Hepatocyte (in vitro differentiated cells): ENCODE results near the gene PPM1H. TPM values are rescaled to one million over a fixed set of nuclear protein-coding genes. Genes with fewer than 3 reads are reported as not detected.
A peak's percentile ranks its signal among the peaks of the same experiment; 100 is the strongest.
"Not testable (repeated sequence)": the region's sequence is repeated elsewhere in the genome, so short reads cannot be mapped to it uniquely, and the experiment has no call there.

Experiments
- DNase-seq: peaks from one replicate; pipeline ENCODE4 v3.0.0-alpha.2; 2016; ENCODE audit warnings: low spot score
- H2AFZ ChIP-seq: fragments of 200-600 bp; sonication (generic); 2 replicates; pipeline ENCODE4 v1.6.0; 2016; ENCODE audit warnings: antibody characterized with exemption, mild to moderate bottlenecking
- H3K27ac ChIP-seq: fragments of 200-600 bp; sonication (generic); 2 replicates; pipeline ENCODE4 v1.5.1; 2016; ENCODE audit warnings: mild to moderate bottlenecking
- H3K27me3 ChIP-seq: fragments of 200-600 bp; sonication (generic); 2 replicates; pipeline ENCODE4 v1.6.1; 2016
- H3K36me3 ChIP-seq: fragments of 200-600 bp; sonication (generic); replicated peaks from 2 replicates; pipeline ENCODE4 v1.5.1; 2016; ENCODE audit warnings: low read depth; ENCODE audit not compliant: insufficient read depth
- H3K4me1 ChIP-seq: fragments of 200-600 bp; sonication (generic); 2 replicates; pipeline ENCODE4 v1.5.1; 2016; ENCODE audit warnings: mild to moderate bottlenecking, moderate library complexity; ENCODE audit not compliant: insufficient read depth
- H3K4me2 ChIP-seq: fragments of 200-600 bp; sonication (generic); 2 replicates; pipeline ENCODE4 v1.6.0; 2016
- H3K4me3 ChIP-seq: fragments of 200-600 bp; sonication (generic); 2 replicates; pipeline ENCODE4 v1.5.1; 2016; ENCODE audit warnings: mild to moderate bottlenecking
- H3K79me2 ChIP-seq: fragments of 200-600 bp; sonication (generic); 2 replicates; pipeline ENCODE4 v1.6.0; 2017; ENCODE audit warnings: mild to moderate bottlenecking
- H3K9me2 ChIP-seq: fragments of 200-600 bp; sonication (generic); replicated peaks from 2 replicates; pipeline ENCODE4 v1.6.0; 2017; ENCODE audit warnings: mild to moderate bottlenecking; ENCODE audit not compliant: insufficient read depth
- H3K9me3 ChIP-seq: fragments of 200-600 bp; sonication (generic); 2 replicates; pipeline ENCODE4 v1.5.1; 2016; ENCODE audit warnings: low read depth, mild to moderate bottlenecking
- H4K20me1 ChIP-seq: fragments of 200-600 bp; sonication (generic); 2 replicates; pipeline ENCODE4 v1.6.0; 2016; ENCODE audit warnings: mild to moderate bottlenecking; ENCODE audit not compliant: insufficient read depth, poor library complexity, severe bottlenecking
- EZH2 ChIP-seq: fragments of 200-600 bp; sonication (generic); IDR thresholded peaks from 2 replicates; pipeline ENCODE4 v1.6.1; 2016; ENCODE audit warnings: antibody characterized with exemption, mild to moderate bottlenecking, borderline replicate concordance
- EZH2phosphoT487 ChIP-seq: fragments of 200-600 bp; sonication (generic); IDR thresholded peaks from one replicate; pipeline ENCODE4 v1.6.1; 2018; ENCODE audit warnings: antibody characterized with exemption, mild to moderate bottlenecking, low read depth, moderate library complexity; ENCODE audit not compliant: unreplicated experiment, severe bottlenecking
- WGBS: methylation state at CpG from one replicate; pipeline ENCODE4 v1.1.6; 2016; ENCODE audit warnings: low lambda C conversion rate; ENCODE audit errors: missing lambda C conversion rate; 5-methylcytosine and 5-hydroxymethylcytosine counted together
- polyA plus RNA-seq: library from polyadenylated mRNA; unstranded; fragments of >200 nt; fragmentation: Nextera tagmentation; extraction: Ambion mirVana; gene quantifications from 2 replicates; pipeline ENCODE4 v1.2.1, GENCODE V29; 2016
- total RNA-seq: library from RNA; depleted of rRNA; stranded (reverse); fragments of >200 nt; gene quantifications from 2 replicates; pipeline ENCODE4 v1.2.3, GENCODE V29; 2014
- TF ChIP-seq, protein P1 (sequence below): fragments of 200-600 bp; sonication (generic); IDR thresholded peaks from 2 replicates; pipeline ENCODE4 v1.5.1; 2016; ENCODE audit warnings: antibody characterized with exemption, mild to moderate bottlenecking; ENCODE audit not compliant: poor library complexity

The PPM1H gene
- total and polyA plus RNA-seq, 2 experiments from 2014 or later, result 9.2 to 21.8 TPM

DNA sequence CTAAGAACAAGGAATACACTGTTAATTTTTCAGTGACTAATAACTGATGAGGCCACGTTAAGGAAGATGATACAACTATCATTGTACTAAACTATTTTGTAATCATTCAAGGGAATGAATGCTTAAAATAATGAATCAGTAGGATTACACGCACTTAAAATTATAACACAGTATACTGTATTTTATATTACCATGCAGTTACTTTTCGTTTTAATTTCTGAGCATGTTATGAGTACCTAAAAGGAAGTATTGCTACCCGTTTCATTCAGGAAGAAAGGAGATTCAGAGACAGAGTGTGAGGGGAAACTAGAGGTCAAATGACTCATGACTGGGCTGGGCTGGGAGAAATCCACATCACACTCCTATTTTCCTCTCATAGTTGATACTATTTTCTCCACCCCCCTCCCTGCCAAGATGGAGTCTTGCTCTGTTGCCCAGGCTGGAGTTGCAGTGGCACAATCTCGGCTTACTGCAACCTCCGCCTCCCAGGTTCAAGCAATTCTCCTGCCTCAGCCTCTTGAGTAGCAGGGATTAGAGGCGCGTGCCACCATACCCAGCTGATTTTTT is 202.0 kb downstream of the PPM1H start:
- no peaks in the 10 kb centered on the region for H3K27me3 ChIP-seq
- peak; percentile 36 for DNase-seq
- H3K4me1 ChIP-seq, result peaks cover 14% of the 10 kb centered on the region
- peak overlapping the region; percentile 43 for H3K27ac ChIP-seq
- H3K9me2 ChIP-seq, result no peaks in the 10 kb centered on the region
- WGBS, result 92% methylated on average over 8 of the region's 8 CpGs
- no peaks in the 10 kb centered on the region for H3K36me3 ChIP-seq
- no peak overlapping the region for H2AFZ ChIP-seq
- no peaks in the 10 kb centered on the region for H3K79me2 ChIP-seq
- TF ChIP-seq EZH2phosphoT487, result no peak
- TF ChIP-seq EZH2, result no peak
- TF ChIP-seq, protein P1, sequence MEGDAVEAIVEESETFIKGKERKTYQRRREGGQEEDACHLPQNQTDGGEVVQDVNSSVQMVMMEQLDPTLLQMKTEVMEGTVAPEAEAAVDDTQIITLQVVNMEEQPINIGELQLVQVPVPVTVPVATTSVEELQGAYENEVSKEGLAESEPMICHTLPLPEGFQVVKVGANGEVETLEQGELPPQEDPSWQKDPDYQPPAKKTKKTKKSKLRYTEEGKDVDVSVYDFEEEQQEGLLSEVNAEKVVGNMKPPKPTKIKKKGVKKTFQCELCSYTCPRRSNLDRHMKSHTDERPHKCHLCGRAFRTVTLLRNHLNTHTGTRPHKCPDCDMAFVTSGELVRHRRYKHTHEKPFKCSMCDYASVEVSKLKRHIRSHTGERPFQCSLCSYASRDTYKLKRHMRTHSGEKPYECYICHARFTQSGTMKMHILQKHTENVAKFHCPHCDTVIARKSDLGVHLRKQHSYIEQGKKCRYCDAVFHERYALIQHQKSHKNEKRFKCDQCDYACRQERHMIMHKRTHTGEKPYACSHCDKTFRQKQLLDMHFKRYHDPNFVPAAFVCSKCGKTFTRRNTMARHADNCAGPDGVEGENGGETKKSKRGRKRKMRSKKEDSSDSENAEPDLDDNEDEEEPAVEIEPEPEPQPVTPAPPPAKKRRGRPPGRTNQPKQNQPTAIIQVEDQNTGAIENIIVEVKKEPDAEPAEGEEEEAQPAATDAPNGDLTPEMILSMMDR, result no peak
- no peak overlapping the region for H3K4me2 ChIP-seq
- H3K9me3 ChIP-seq, result no peaks in the 10 kb centered on the region
- H4K20me1 ChIP-seq, result no peaks in the 10 kb centered on the region
- H3K4me3 ChIP-seq, result no peak overlapping the region

DNA sequence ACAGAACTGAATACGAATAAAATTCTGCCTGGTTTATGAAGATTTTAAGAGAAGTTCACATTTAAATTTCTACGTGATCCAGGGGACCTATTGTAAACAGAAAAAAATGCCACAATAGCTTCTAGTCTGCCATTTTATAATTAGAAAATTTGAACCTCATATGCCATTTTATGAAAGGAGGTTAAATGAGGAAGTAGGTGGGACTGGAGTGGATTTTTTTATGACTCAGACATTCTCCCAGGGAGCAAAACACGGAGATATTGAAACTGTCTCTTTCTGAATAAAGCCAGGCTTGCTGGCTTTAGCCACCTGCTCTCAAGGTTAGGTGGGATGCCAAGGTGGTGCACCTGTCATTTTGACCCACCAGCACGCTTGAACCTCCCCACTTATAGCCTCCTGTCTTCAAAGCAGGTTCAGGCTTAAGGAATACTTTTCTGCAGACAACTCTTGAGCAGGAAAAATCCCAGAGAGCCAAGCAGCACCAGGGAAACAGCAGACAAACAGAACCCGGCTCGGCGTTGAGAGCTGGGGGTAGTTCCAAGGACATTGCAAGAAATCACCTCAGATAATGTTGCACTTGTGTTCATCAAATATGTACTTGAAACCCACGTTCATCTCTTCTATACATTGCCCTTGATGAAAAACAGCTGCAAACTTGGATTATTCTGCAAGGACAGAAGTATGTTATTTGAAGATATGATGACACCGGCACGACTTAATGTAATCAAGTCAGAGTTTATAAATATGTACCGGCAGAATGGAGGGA is 203.7 kb downstream of the PPM1H start:
- H4K20me1 ChIP-seq, result no peaks in the 10 kb centered on the region
- no peaks in the 10 kb centered on the region for H3K9me3 ChIP-seq
- H3K27ac ChIP-seq, result peak overlapping the region; percentile 46
- no peak for DNase-seq
- H3K27me3 ChIP-seq, result no peaks in the 10 kb centered on the region
- peak overlapping the region; percentile 35 for H3K4me2 ChIP-seq
- TF ChIP-seq EZH2 (no peak), EZH2phosphoT487 (no peak)
- TF ChIP-seq, protein P1, result no peak
- 62% methylated on average over 11 of the region's 11 CpGs for WGBS
- H3K4me3 ChIP-seq, result no peak overlapping the region
- H3K9me2 ChIP-seq, result no peaks in the 10 kb centered on the region
- no peak overlapping the region for H2AFZ ChIP-seq
- peaks cover 23% of the 10 kb centered on the region for H3K4me1 ChIP-seq
- no peaks in the 10 kb centered on the region for H3K36me3 ChIP-seq
- no peaks in the 10 kb centered on the region for H3K79me2 ChIP-seq

DNA sequence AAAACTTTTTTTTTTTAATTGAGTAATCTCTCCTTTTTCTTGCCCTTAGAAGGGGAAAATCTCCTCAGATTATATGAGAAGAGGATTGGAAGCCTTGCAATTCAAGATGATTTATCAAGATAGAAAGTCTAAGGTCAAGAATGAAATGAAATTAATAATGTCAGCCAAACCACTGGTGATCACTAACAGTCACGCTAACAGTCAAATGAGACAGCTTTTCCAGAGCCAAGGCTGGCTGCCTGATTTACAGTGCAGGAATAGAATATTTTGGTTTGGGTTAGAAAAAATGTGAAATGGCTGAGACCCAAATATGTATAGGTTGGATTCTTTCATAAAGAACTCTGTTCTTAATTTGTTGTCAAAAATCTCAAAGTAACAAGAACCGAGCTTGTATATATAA is 204.3 kb downstream of the PPM1H start:
- 78% methylated on average over 2 of the region's 2 CpGs for whole genome bisulfite sequencing

DNA sequence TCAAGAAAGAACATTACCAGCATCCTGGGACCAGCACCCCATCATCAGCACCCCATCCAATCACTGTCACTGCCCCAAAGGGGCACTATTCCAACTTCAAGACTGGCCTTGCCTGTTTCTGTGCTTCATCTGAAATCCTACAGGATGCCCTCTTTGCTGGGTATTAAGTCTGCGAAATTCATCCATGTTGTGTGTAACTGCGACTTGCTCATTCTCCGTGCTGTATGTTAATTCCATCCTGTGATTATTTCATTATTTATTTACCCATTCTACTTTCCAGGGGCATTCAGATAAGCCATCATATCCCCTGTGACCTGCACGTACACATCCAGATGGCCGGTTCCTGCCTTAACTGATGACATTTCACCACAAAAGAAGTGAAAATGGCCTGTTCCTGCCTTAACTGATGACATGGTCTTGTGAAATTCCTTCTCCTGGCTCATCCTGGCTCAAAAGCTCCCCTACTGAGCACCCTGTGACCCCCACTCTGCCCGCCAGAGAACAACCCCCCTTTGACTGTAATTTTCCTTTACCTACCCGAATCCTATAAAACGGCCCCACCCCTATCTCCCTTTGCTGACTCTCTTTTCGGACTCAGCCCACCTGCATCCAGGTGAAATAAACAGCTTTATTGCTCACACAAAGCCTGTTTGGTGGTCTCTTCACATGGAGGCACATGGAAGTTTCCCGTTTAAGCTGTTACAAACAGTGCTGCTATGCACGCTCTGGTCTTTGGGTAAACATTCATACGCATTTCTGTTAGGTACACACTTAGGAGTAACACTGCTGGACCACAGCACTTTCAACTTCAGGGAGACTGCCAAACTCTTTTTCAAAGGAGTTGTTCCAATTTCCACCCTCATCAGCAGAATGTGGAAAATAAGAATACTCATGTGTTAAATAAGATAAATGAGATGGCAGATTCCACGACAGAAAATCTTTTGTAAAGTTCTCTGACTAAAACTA is 205.1 kb downstream of the PPM1H start:
- not testable (repeated sequence) for H3K4me2 ChIP-seq, H3K9me2 ChIP-seq, H2AFZ ChIP-seq, H3K4me3 ChIP-seq, H3K36me3 ChIP-seq, DNase-seq, H3K79me2 ChIP-seq, H3K27me3 ChIP-seq, H3K9me3 ChIP-seq, H4K20me1 ChIP-seq
- Histone ChIP-seq H3K27ac (peak overlapping the region; percentile 46), H3K4me1 (peaks cover 32% of the 10 kb centered on the region)
- WGBS, result 74% methylated on average over 12 of the region's 13 CpGs

More for the DNA sequence above, 204.3 kb downstream of the PPM1H start:
- Histone ChIP-seq H3K4me2 (no peak overlapping the region), H4K20me1 (no peaks in the 10 kb centered on the region), H3K36me3 (no peaks in the 10 kb centered on the region), H3K9me2 (no peaks in the 10 kb centered on the region), H3K27ac (peak overlapping the region; percentile 46), H3K4me3 (no peak overlapping the region), H3K4me1 (peaks cover 25% of the 10 kb centered on the region), H2AFZ (no peak overlapping the region), H3K27me3 (no peaks in the 10 kb centered on the region), H3K79me2 (no peaks in the 10 kb centered on the region), H3K9me3 (no peaks in the 10 kb centered on the region)
- no peak for TF ChIP-seq EZH2
- TF ChIP-seq, protein P1, result no peak
- TF ChIP-seq EZH2phosphoT487, result no peak
- DNase-seq, result no peak
